ENCODE results near the gene KRT12. TPM values are rescaled to one million over a fixed set of nuclear protein-coding genes. Genes with fewer than 3 reads are reported as not detected.

Gene KRT12
- total RNA-seq, 3 donors from 2014 or later (not counting 1 experiment from before 2014, with no cell fraction given), result not detected

GRCh38 chr17:40813804-40814203 is 53.2 kb downstream of the KRT12 start:
- Mint-ChIP-seq H3K36me3 (peaks cover 11% of the 10 kb centered on the region), H3K4me1 (peaks cover 11% of the 10 kb centered on the region in 2 donors), H3K4me3 (no peak overlapping the region), H3K9me3 (peaks cover 4 to 5% of the 10 kb centered on the region in 2 donors), H3K27me3 (ENCODE audit: low read depth in 2 of 2) (peaks cover 48 to 58% of the 10 kb centered on the region in 2 donors), H3K27ac (no peak overlapping the region)
- Histone ChIP-seq H3K27me3 (ENCODE audit: control insufficient read depth, insufficient read depth, low read length) (peaks cover 37% of the 10 kb centered on the region), H3K27ac (ENCODE audit: low read length) (no peak overlapping the region), H3K36me3 (ENCODE audit: control insufficient read depth, insufficient read depth, low read length) (peaks cover 4% of the 10 kb centered on the region), H3K4me3 (ENCODE audit: low read length) (no peak overlapping the region), H3K4me1 (ENCODE audit: control insufficient read depth, insufficient read depth, low read length) (no peaks in the 10 kb centered on the region), H3K9me3 (ENCODE audit: control insufficient read depth, insufficient read depth, low read length) (no peaks in the 10 kb centered on the region)
- TF ChIP-seq CTCF (IDR thresholded peaks at IDR 0.05), result no peak
- ATAC-seq (no peak), DNase-seq (no peak)
- intact Hi-C loops (cut with micrococcal nuclease), result no loop called here
- 67% methylated on average over 4 of the region's 4 CpGs for WGBS (ENCODE audit: insufficient coverage)

- peaks cover 37% of the 10 kb centered on the region for H3K27me3 ChIP-seq (ENCODE audit: control insufficient read depth, insufficient read depth, low read length)
- H3K9me3 ChIP-seq (ENCODE audit: control insufficient read depth, insufficient read depth, low read length), result no peaks in the 10 kb centered on the region
- Mint-ChIP-seq H3K27me3 (ENCODE audit: low read depth in 2 of 2) (peaks cover 51 to 69% of the 10 kb centered on the region in 2 donors), H3K4me1 (peaks cover 4 to 6% of the 10 kb centered on the region in 2 donors), H3K27ac (no peak overlapping the region), H3K9me3 (peaks cover 4 to 5% of the 10 kb centered on the region in 2 donors), H3K4me3 (no peak overlapping the region), H3K36me3 (peaks cover 9% of the 10 kb centered on the region)
- intact Hi-C loops (cut with micrococcal nuclease), result no loop called here
- peaks cover 2% of the 10 kb centered on the region for H3K36me3 ChIP-seq (ENCODE audit: control insufficient read depth, insufficient read depth, low read length)
- H3K4me3 ChIP-seq (ENCODE audit: low read length), result no peak overlapping the region
- DNase-seq (no peak), ATAC-seq (no peak)
- no peak for TF ChIP-seq CTCF (IDR thresholded peaks at IDR 0.05)
- WGBS (ENCODE audit: insufficient coverage), result 70% methylated on average over 3 of the region's 3 CpGs
- H3K27ac ChIP-seq (ENCODE audit: low read length), result no peak overlapping the region
- no peaks in the 10 kb centered on the region for H3K4me1 ChIP-seq (ENCODE audit: control insufficient read depth, insufficient read depth, low read length)
Observed at GRCh38 chr17:40812639-40813038, 54.4 kb downstream of the KRT12 start.

Other genes starting within 250 kb of the KRT12 start
- 100 to 1,000 TPM in 2 of 3 donors, 10 to 100 TPM in 1; 87.8 to 102 (median 101) TPM for gene SMARCE1, start 219.4 kb downstream of the KRT12 start, total RNA-seq
- not detected for gene KRT222, start 202.0 kb downstream of the KRT12 start, total RNA-seq
- not detected for gene KRT24, start 163.5 kb downstream of the KRT12 start, total RNA-seq
- not detected for gene KRT25, start 111.9 kb downstream of the KRT12 start, total RNA-seq
- gene KRT26, start 95.0 kb downstream of the KRT12 start, total RNA-seq, result not detected
- not detected for gene KRT27, start 84.7 kb downstream of the KRT12 start, total RNA-seq
- gene KRT28, start 67.3 kb downstream of the KRT12 start, total RNA-seq, result not detected
- gene KRT10, start 44.6 kb downstream of the KRT12 start, total RNA-seq, result 10 to 100 TPM; 23.6 to 35.9 (median 25.5) TPM
- not detected for gene KRT20, start 18.0 kb upstream of the KRT12 start, total RNA-seq
- under 1 TPM in 1 of 3 donors, not detected in 2; 0.83 TPM for gene KRT23, start 70.4 kb upstream of the KRT12 start, total RNA-seq
- not detected for gene KRT39, start 99.7 kb upstream of the KRT12 start, total RNA-seq
- not detected for gene KRT40, start 117.1 kb upstream of the KRT12 start, total RNA-seq
- gene KRTAP3-3, start 126.9 kb upstream of the KRT12 start, total RNA-seq, result not detected
- not detected for gene KRTAP3-2, start 132.7 kb upstream of the KRT12 start, total RNA-seq
- gene KRTAP3-1, start 141.9 kb upstream of the KRT12 start, total RNA-seq, result not detected
- gene KRTAP1-5, start 160.0 kb upstream of the KRT12 start, total RNA-seq, result not detected
- gene KRTAP1-4, start 163.0 kb upstream of the KRT12 start, total RNA-seq, result not detected
- gene KRTAP1-3, start 167.7 kb upstream of the KRT12 start, total RNA-seq, result not detected
- gene KRTAP1-1, start 174.2 kb upstream of the KRT12 start, total RNA-seq, result not detected
- not detected for gene KRTAP2-1, start 180.1 kb upstream of the KRT12 start, total RNA-seq
- gene KRTAP2-2, start 188.0 kb upstream of the KRT12 start, total RNA-seq, result not detected
- not detected for gene KRTAP2-3, start 192.9 kb upstream of the KRT12 start, total RNA-seq
- gene KRTAP2-4, start 198.7 kb upstream of the KRT12 start, total RNA-seq, result not detected
- gene KRTAP4-7, start 216.9 kb upstream of the KRT12 start, total RNA-seq, result not detected
- gene KRTAP4-8, start 230.9 kb upstream of the KRT12 start, total RNA-seq, result not detected
- gene KRTAP4-16, start 235.0 kb upstream of the KRT12 start, total RNA-seq, result not detected
- gene KRTAP4-9, start 238.2 kb upstream of the KRT12 start, total RNA-seq, result not detected

Measured in natural killer cell (primary cell).